Sigmoid colon (tissue), 4 donors: ENCODE results near the gene ATP1B4.

Experiments used
- CTCF ChIP-seq, 4 experiments: fragments of 450-650 bp in 3 of 4; fragments of 200-600 bp in 1 of 4; IDR thresholded peaks; one replicate each; pipeline ENCODE4 v1.5.1; 2016 to 2019; ENCODE audit warnings: antibody characterized with exemption in 4 of 4, mild to moderate bottlenecking in 3 of 4, moderate library complexity in 2 of 4
- EP300 ChIP-seq, 4 donors: sonication (generic); formaldehyde crosslinking; IDR thresholded peaks; one replicate each; pipeline ENCODE4 v1.6.1; 2017; ENCODE audit warnings: antibody characterized with exemption in 4 of 4
- POLR2AphosphoS5 ChIP-seq, 4 donors: sonication (generic); formaldehyde crosslinking; IDR thresholded peaks; one replicate each; pipeline ENCODE4 v1.6.1; 2017; ENCODE audit warnings: antibody characterized with exemption in 4 of 4

- TF ChIP-seq CTCF (IDR thresholded peaks at IDR 0.05): no peak
- no peak for TF ChIP-seq EP300 (IDR thresholded peaks at IDR 0.05)
- no peak for TF ChIP-seq POLR2AphosphoS5 (IDR thresholded peaks at IDR 0.05)
Measured at GRCh38 chrX:120377179-120377578, 15.3 kb downstream of the ATP1B4 start.
